AG04450 (cell line): ENCODE measurements around the gene THRB. TPM values are rescaled to one million over a fixed set of nuclear protein-coding genes. Genes with fewer than 3 reads are reported as not detected.

ENCODE experiments used
- CTCF ChIA-PET: fragments of 300-600, 350-600 bp; formaldehyde crosslinking; extraction: SDS; loops from one replicate; lab custom pipeline; 2022; ENCODE audit warnings: antibody characterized with exemption, inconsistent platforms; lab: Charles Lee
- POLR2A ChIA-PET: fragments of 350-600 bp; formaldehyde crosslinking; extraction: SDS; loops from one replicate; lab custom pipeline; 2021; ENCODE audit warnings: antibody characterized with exemption, inconsistent platforms; lab: Yijun Ruan, JAX
- DNase-seq: peaks from one replicate; pipeline ENCODE4 v3.0.0-alpha.2; 2011; ENCODE audit warnings: low read depth, low spot score
- H3K27ac ChIP-seq: one replicate; pipeline ENCODE4 v1.5.1; 2012; ENCODE audit warnings: low read depth, low read length, control low read depth
- H3K27me3 ChIP-seq: one replicate; pipeline ENCODE4 v1.6.0; 2012; ENCODE audit warnings: low read length; ENCODE audit not compliant: control insufficient read depth, insufficient read depth
- H3K4me3 ChIP-seq: 2 replicates; pipeline ENCODE4 v1.5.1; 2011; ENCODE audit warnings: mild to moderate bottlenecking, low read depth, low read length, control low read depth
- H3K9me3 ChIP-seq: 2 replicates; pipeline ENCODE4 v1.5.1; 2012; ENCODE audit warnings: low read length; ENCODE audit not compliant: control insufficient read depth, insufficient read depth
- polyA plus RNA-seq: library from polyadenylated mRNA; depleted of rRNA; stranded (reverse); fragments of >200 nt; gene quantifications from 2 replicates; pipeline ENCODE4 v1.2.3, GENCODE V29; 2011
- TF ChIP-seq, protein P1 (sequence below): IDR thresholded peaks from 2 replicates; pipeline ENCODE4 v1.5.1; 2011; ENCODE audit warnings: low read depth, low read length, control low read depth, inconsistent platforms

Gene THRB
- polyA plus RNA-seq, 1 experiment = 0.02 TPM

DNA sequence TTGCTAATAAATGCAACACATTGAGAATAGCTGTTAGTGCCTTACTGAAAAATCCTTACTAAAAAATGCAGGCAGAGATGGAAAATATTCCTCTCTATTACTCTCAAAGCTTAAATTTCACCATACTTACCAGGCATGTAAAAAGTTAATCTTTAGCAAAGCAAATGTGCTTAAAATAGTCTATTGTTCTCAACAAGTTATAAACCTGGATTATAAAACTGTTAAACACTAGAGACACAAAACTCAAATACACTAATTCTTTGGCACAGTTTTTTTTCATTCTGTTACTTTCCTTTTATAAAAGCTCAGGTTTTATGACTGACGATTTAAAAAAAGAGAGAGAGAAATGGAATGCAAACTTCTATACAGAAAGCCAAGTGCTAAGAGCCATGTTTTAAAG, 119.8 kb downstream of the THRB start:
- Histone ChIP-seq H3K27ac (no peak overlapping the region), H3K27me3 (no peaks in the 10 kb centered on the region), H3K4me3 (no peak overlapping the region), H3K9me3 (no peaks in the 10 kb centered on the region)
- POLR2A ChIA-PET = no interaction called here
- CTCF ChIA-PET = no interaction called here
- DNase-seq = no peak
- TF ChIP-seq, protein P1, sequence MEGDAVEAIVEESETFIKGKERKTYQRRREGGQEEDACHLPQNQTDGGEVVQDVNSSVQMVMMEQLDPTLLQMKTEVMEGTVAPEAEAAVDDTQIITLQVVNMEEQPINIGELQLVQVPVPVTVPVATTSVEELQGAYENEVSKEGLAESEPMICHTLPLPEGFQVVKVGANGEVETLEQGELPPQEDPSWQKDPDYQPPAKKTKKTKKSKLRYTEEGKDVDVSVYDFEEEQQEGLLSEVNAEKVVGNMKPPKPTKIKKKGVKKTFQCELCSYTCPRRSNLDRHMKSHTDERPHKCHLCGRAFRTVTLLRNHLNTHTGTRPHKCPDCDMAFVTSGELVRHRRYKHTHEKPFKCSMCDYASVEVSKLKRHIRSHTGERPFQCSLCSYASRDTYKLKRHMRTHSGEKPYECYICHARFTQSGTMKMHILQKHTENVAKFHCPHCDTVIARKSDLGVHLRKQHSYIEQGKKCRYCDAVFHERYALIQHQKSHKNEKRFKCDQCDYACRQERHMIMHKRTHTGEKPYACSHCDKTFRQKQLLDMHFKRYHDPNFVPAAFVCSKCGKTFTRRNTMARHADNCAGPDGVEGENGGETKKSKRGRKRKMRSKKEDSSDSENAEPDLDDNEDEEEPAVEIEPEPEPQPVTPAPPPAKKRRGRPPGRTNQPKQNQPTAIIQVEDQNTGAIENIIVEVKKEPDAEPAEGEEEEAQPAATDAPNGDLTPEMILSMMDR = no peak

GRCh38 chr3:24373198-24373959, 121.3 kb downstream of the THRB start:
- POLR2A ChIA-PET = no interaction called here
- Histone ChIP-seq H3K27me3 (no peaks in the 10 kb centered on the region), H3K9me3 (no peaks in the 10 kb centered on the region), H3K27ac (no peak overlapping the region), H3K4me3 (no peak overlapping the region)
- DNase-seq = no peak
- TF ChIP-seq, protein P1 = no peak
- CTCF ChIA-PET = no interaction called here

- TF ChIP-seq, protein P1 = no peak
- no peak overlapping the region for H3K4me3 ChIP-seq
- H3K27ac ChIP-seq = no peak overlapping the region
- no peak for DNase-seq
- H3K27me3 ChIP-seq = no peaks in the 10 kb centered on the region
- POLR2A ChIA-PET = no interaction called here
- no peaks in the 10 kb centered on the region for H3K9me3 ChIP-seq
- CTCF ChIA-PET = no interaction called here
Measured at GRCh38 chr3:24372559-24373197, 122.0 kb downstream of the THRB start.

- H3K27me3 ChIP-seq = no peaks in the 10 kb centered on the region
- DNase-seq = no peak
- H3K27ac ChIP-seq = no peak overlapping the region
- TF ChIP-seq, protein P1 = no peak
- ChIA-PET POLR2A (no interaction called here), CTCF (no interaction called here)
- no peaks in the 10 kb centered on the region for H3K9me3 ChIP-seq
- H3K4me3 ChIP-seq = no peak overlapping the region
Measured at GRCh38 chr3:24370352-24371090, 124.1 kb downstream of the THRB start.

DNA sequence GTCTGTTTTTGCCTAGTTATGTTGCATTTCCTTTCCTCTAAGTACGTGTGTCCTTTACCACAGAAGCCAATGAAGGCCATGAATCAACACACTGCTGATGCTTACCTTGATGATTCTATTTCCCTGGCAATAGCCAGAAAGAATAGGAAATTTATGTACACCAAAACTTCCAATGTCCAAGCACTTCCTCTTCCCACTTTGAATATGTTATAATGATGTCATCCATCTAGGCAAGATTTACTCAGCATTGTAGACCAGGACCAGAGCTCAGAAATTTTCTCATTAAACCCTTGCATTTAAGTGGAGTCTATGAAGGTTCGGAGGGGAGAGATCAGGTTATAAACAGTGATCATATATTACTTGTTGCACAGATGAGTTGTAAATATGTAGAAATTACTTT, 126.0 kb downstream of the THRB start:
- no peak overlapping the region for H3K4me3 ChIP-seq
- ChIA-PET CTCF (no interaction called here), POLR2A (no interaction called here)
- no peak overlapping the region for H3K27ac ChIP-seq
- no peaks in the 10 kb centered on the region for H3K27me3 ChIP-seq
- TF ChIP-seq, protein P1 = no peak
- DNase-seq = no peak
- H3K9me3 ChIP-seq = no peaks in the 10 kb centered on the region
